T-cell (primary cell): ENCODE measurements around the gene PTGDR2. TPM values are rescaled to one million over a fixed set of nuclear protein-coding genes. Genes with fewer than 3 reads are reported as not detected.

Experiments
- ATAC-seq, 4 experiments: fragments of 200-7000 bp in 3 of 4; fragments of 150-1000 bp in 1 of 4; cut with Tn5 transposase; replicated peaks in 1 of 4; 1 replicate in 3 of 4; 2 replicates in 1 of 4; pipeline ENCODE4 v1.10.0; 2021; ENCODE audit warnings: moderate library complexity in 3 of 4, mild to moderate bottlenecking in 2 of 4, moderate number of reproducible peaks in 1 of 4
- CTCF ChIA-PET, 2 donors: fragments of 300-600 bp; sonication (Branson Sonifier 250); formaldehyde crosslinking; loops; one replicate each; lab custom pipeline; 2022; ENCODE audit warnings: antibody characterized with exemption in 2 of 2; lab: Charles Lee
- POLR2A ChIA-PET, 2 donors: fragments of 300-600 bp; sonication (Branson Sonifier 250); formaldehyde crosslinking; loops; one replicate each; lab custom pipeline; 2022; ENCODE audit warnings: antibody characterized with exemption in 2 of 2; lab: Charles Lee
- DNase-seq, 35 experiments: peaks; one replicate each; pipeline versions ENCODE4 v3.0.0 to v3.0.0-alpha.2; 2013 to 2023
- H3K27ac ChIP-seq: one replicate; pipeline ENCODE4 v1.5.1; 2013; ENCODE audit warnings: low read length
- H3K27me3 ChIP-seq, 2 experiments: replicated peaks in 1 of 2; 1 replicate in 1 of 2; 2 replicates in 1 of 2; pipeline versions ENCODE4 v1.6.1 to v1.7.0; 2013; ENCODE audit warnings: low read length in 1 of 2, mixed read lengths in 1 of 2; ENCODE audit not compliant: control insufficient read depth in 2 of 2, insufficient read depth in 2 of 2; ENCODE audit errors: extremely low read depth in 1 of 2
- H3K36me3 ChIP-seq, 2 donors: 1 replicate in 1 of 2; 2 replicates in 1 of 2; pipeline versions ENCODE4 v1.6.1 to v1.7.0; 2013; ENCODE audit warnings: low read length in 1 of 2; ENCODE audit not compliant: control insufficient read depth in 2 of 2, insufficient read depth in 1 of 2; ENCODE audit errors: extremely low read depth in 1 of 2
- H3K4me1 ChIP-seq, 2 experiments: 1 replicate in 1 of 2; 2 replicates in 1 of 2; pipeline versions ENCODE4 v1.6.1 to v1.7.0; 2013; ENCODE audit warnings: low read length in 2 of 2, mixed read lengths in 1 of 2; ENCODE audit not compliant: insufficient read depth in 2 of 2, control insufficient read depth in 1 of 2; ENCODE audit errors: extremely low read depth in 1 of 2
- H3K4me3 ChIP-seq, 2 donors: 1 replicate in 1 of 2; 2 replicates in 1 of 2; pipeline versions ENCODE4 v1.5.1 to v1.7.0; 2013; ENCODE audit warnings: mild to moderate bottlenecking in 2 of 2, low read length in 1 of 2, moderate library complexity in 1 of 2; ENCODE audit not compliant: control insufficient read depth in 1 of 2; ENCODE audit errors: extremely low read depth in 1 of 2
- H3K9me3 ChIP-seq: 2 replicates; pipeline ENCODE4 v1.7.0; 2013
- H3K27ac Mint-ChIP-seq, 2 donors: one replicate each; pipeline ENCODE4 v1.8.0; 2020 to 2021; ENCODE audit warnings: mild to moderate bottlenecking in 2 of 2, mixed read lengths in 2 of 2
- H3K27me3 Mint-ChIP-seq, 2 donors: one replicate each; pipeline ENCODE4 v1.8.0; 2021 to 2022; ENCODE audit warnings: mixed read lengths in 2 of 2
- H3K36me3 Mint-ChIP-seq: one replicate; pipeline ENCODE4 v1.8.0; 2021; ENCODE audit warnings: mixed read lengths
- H3K4me1 Mint-ChIP-seq, 3 donors: one replicate each; pipeline ENCODE4 v1.8.0; 2020 to 2022; ENCODE audit warnings: mixed read lengths in 3 of 3, mild to moderate bottlenecking in 1 of 3
- H3K4me3 Mint-ChIP-seq, 3 donors: one replicate each; pipeline ENCODE4 v1.8.0; 2020 to 2022; ENCODE audit warnings: mild to moderate bottlenecking in 3 of 3, mixed read lengths in 3 of 3, moderate library complexity in 3 of 3
- H3K9me3 Mint-ChIP-seq, 3 donors: one replicate each; pipeline ENCODE4 v1.8.0; 2020 to 2022; ENCODE audit warnings: mixed read lengths in 3 of 3
- WGBS: methylation state at CpG from one replicate; pipeline ENCODE4 v1.1.5; 2013; ENCODE audit warnings: missing lambda C conversion rate; ENCODE audit not compliant: insufficient coverage; 5-methylcytosine and 5-hydroxymethylcytosine counted together
- total RNA-seq, 35 experiments: library from RNA in 6 of 35; stranded (reverse) in 6 of 35; fragments of 120-200 nt in 1 of 35; gene quantifications; one replicate each; pipeline versions ENCODE4 v1.2.1 to v1.2.4 and lab custom pipeline; 2013 to 2026

PTGDR2 gene
- total RNA-seq, 5 donors from 2014 or later (not counting 1 experiment from before 2014, with no cell fraction given) = 1.6 to 23.1 (median 2.7) TPM

GRCh38 chr11:60849641-60850520 lies 5.9 kb downstream of the PTGDR2 start:
- no peak overlapping the region for H3K4me3 ChIP-seq
- Mint-ChIP-seq H3K27ac (no peak overlapping the region), H3K4me1 (peaks cover 7 to 10% (median 7%) of the 10 kb centered on the region in 3 donors), H3K27me3 (no peaks in the 10 kb centered on the region), H3K4me3 (no peak overlapping the region), H3K9me3 (no peaks in the 10 kb centered on the region), H3K36me3 (peaks cover 38% of the 10 kb centered on the region)
- CTCF ChIA-PET = interaction anchor here in 1 of 2 donors (0.6 kb wide), 1 partner anchor 49 kb away, joined by 3 read pairs; no protein-coding TSS in a partner anchor
- H3K27me3 ChIP-seq = no peaks in the 10 kb centered on the region
- H3K27ac ChIP-seq = no peak overlapping the region
- peaks cover 19 to 37% of the 10 kb centered on the region in 2 donors for H3K36me3 ChIP-seq
- H3K4me1 ChIP-seq = peaks cover under 1 to 5% of the 10 kb centered on the region in 2 experiments
- no peaks in the 10 kb centered on the region for H3K9me3 ChIP-seq
- WGBS = 86% methylated on average over 21 of the region's 29 CpGs
- DNase-seq (no peak), ATAC-seq (no peak)
- POLR2A ChIA-PET = no interaction called here

GRCh38 chr11:60848714-60849151 lies 7.0 kb downstream of the PTGDR2 start:
- no peak overlapping the region for H3K4me3 ChIP-seq
- ATAC-seq (no peak), DNase-seq (peak in 4 of 35 experiments; percentile 12 to 34 (median 22))
- no peaks in the 10 kb centered on the region for H3K9me3 ChIP-seq
- H3K27me3 Mint-ChIP-seq = no peaks in the 10 kb centered on the region
- no peaks in the 10 kb centered on the region for H3K9me3 Mint-ChIP-seq
- no peak overlapping the region for H3K4me3 Mint-ChIP-seq
- H3K27me3 ChIP-seq = no peaks in the 10 kb centered on the region
- peaks cover 33% of the 10 kb centered on the region for H3K36me3 Mint-ChIP-seq
- POLR2A ChIA-PET = no interaction called here
- no peak overlapping the region for H3K27ac ChIP-seq
- H3K27ac Mint-ChIP-seq = no peak overlapping the region
- CTCF ChIA-PET = no interaction called here
- WGBS = 89% methylated on average over 10 of the region's 10 CpGs
- peaks cover 10 to 12% of the 10 kb centered on the region in 2 experiments for H3K4me1 ChIP-seq
- peaks cover 19 to 37% of the 10 kb centered on the region in 2 donors for H3K36me3 ChIP-seq
- H3K4me1 Mint-ChIP-seq = peaks cover 19 to 21% (median 19%) of the 10 kb centered on the region in 3 donors

GRCh38 chr11:60847896-60848295 lies 7.9 kb downstream of the PTGDR2 start:
- Mint-ChIP-seq H3K27me3 (no peaks in the 10 kb centered on the region), H3K4me3 (no peak overlapping the region), H3K27ac (no peak overlapping the region), H3K36me3 (peaks cover 29% of the 10 kb centered on the region), H3K9me3 (no peaks in the 10 kb centered on the region), H3K4me1 (peaks cover 27 to 30% (median 27%) of the 10 kb centered on the region in 3 donors)
- ATAC-seq (no peak), DNase-seq (no peak)
- Histone ChIP-seq H3K27me3 (no peaks in the 10 kb centered on the region), H3K36me3 (peaks cover 15 to 37% of the 10 kb centered on the region in 2 donors), H3K9me3 (no peaks in the 10 kb centered on the region), H3K27ac (no peak overlapping the region), H3K4me3 (no peak overlapping the region), H3K4me1 (peaks cover 17 to 21% of the 10 kb centered on the region in 2 experiments)
- WGBS = 94% methylated on average over 12 of the region's 12 CpGs
- ChIA-PET CTCF (no interaction called here), POLR2A (no interaction called here)

GRCh38 chr11:60847281-60847680 lies 8.5 kb downstream of the PTGDR2 start:
- ChIA-PET CTCF (no interaction called here), POLR2A (no interaction called here)
- no peak for ATAC-seq
- no peaks in the 10 kb centered on the region for H3K27me3 ChIP-seq
- H3K4me1 ChIP-seq = peaks cover 20 to 27% of the 10 kb centered on the region in 2 experiments
- DNase-seq = no peak
- H3K4me3 ChIP-seq = no peak overlapping the region
- no peaks in the 10 kb centered on the region for H3K9me3 ChIP-seq
- peaks cover 32 to 36% (median 33%) of the 10 kb centered on the region in 3 donors for H3K4me1 Mint-ChIP-seq
- no peaks in the 10 kb centered on the region for H3K27me3 Mint-ChIP-seq
- no peaks in the 10 kb centered on the region for H3K9me3 Mint-ChIP-seq
- no peak overlapping the region for H3K4me3 Mint-ChIP-seq
- peaks cover 15 to 37% of the 10 kb centered on the region in 2 donors for H3K36me3 ChIP-seq
- 76% methylated on average over 6 of the region's 13 CpGs for WGBS
- peaks cover 29% of the 10 kb centered on the region for H3K36me3 Mint-ChIP-seq
- H3K27ac ChIP-seq = no peak overlapping the region
- H3K27ac Mint-ChIP-seq = no peak overlapping the region

- ChIA-PET CTCF (no interaction called here), POLR2A (no interaction called here)
- Mint-ChIP-seq H3K4me3 (peak overlapping the region in 1 of 3 donors; percentile 97), H3K27ac (peak overlapping the region in 1 of 2 donors; percentile 49), H3K27me3 (no peaks in the 10 kb centered on the region), H3K36me3 (peaks cover 12% of the 10 kb centered on the region), H3K9me3 (no peaks in the 10 kb centered on the region), H3K4me1 (peaks cover 42 to 53% (median 48%) of the 10 kb centered on the region in 3 donors)
- DNase-seq (no peak), ATAC-seq (no peak)
- H3K4me1 ChIP-seq = peaks cover 20 to 40% of the 10 kb centered on the region in 2 experiments
- H3K27ac ChIP-seq = no peak overlapping the region
- peaks cover 10 to 25% of the 10 kb centered on the region in 2 donors for H3K36me3 ChIP-seq
- WGBS = 84% methylated on average over 5 of the region's 8 CpGs
- H3K4me3 ChIP-seq = no peak overlapping the region
- no peaks in the 10 kb centered on the region for H3K9me3 ChIP-seq
- H3K27me3 ChIP-seq = no peaks in the 10 kb centered on the region
Measured at GRCh38 chr11:60845338-60845737, 10.4 kb downstream of the PTGDR2 start.

GRCh38 chr11:60844870-60845221 lies 10.9 kb downstream of the PTGDR2 start:
- peaks cover 42 to 53% (median 48%) of the 10 kb centered on the region in 3 donors for H3K4me1 Mint-ChIP-seq
- ATAC-seq (no peak), DNase-seq (no peak)
- H3K27me3 Mint-ChIP-seq = no peaks in the 10 kb centered on the region
- ChIA-PET POLR2A (no interaction called here), CTCF (interaction anchor here in 1 of 2 donors (0.5 kb wide), 1 partner anchor 20 kb away, joined by 3 read pairs; no protein-coding TSS in a partner anchor)
- H3K27ac Mint-ChIP-seq = peak overlapping the region; percentile 8 to 13
- peak overlapping the region; percentile 69 to 97 (median 85) for H3K4me3 Mint-ChIP-seq
- no peaks in the 10 kb centered on the region for H3K9me3 Mint-ChIP-seq
- Histone ChIP-seq H3K9me3 (no peaks in the 10 kb centered on the region), H3K4me1 (peaks cover 20 to 40% of the 10 kb centered on the region in 2 experiments), H3K27ac (no peak overlapping the region), H3K4me3 (no peak overlapping the region), H3K27me3 (no peaks in the 10 kb centered on the region), H3K36me3 (peaks cover 10 to 20% of the 10 kb centered on the region in 2 donors)
- peaks cover 9% of the 10 kb centered on the region for H3K36me3 Mint-ChIP-seq
- WGBS = 82% methylated on average over 4 of the region's 4 CpGs
